ENCODE data around the gene GP1BB.

- TF ChIP-seq, protein P1, sequence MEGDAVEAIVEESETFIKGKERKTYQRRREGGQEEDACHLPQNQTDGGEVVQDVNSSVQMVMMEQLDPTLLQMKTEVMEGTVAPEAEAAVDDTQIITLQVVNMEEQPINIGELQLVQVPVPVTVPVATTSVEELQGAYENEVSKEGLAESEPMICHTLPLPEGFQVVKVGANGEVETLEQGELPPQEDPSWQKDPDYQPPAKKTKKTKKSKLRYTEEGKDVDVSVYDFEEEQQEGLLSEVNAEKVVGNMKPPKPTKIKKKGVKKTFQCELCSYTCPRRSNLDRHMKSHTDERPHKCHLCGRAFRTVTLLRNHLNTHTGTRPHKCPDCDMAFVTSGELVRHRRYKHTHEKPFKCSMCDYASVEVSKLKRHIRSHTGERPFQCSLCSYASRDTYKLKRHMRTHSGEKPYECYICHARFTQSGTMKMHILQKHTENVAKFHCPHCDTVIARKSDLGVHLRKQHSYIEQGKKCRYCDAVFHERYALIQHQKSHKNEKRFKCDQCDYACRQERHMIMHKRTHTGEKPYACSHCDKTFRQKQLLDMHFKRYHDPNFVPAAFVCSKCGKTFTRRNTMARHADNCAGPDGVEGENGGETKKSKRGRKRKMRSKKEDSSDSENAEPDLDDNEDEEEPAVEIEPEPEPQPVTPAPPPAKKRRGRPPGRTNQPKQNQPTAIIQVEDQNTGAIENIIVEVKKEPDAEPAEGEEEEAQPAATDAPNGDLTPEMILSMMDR (IDR thresholded peaks at IDR 0.05) = no peak
- TF ChIP-seq EP300 (IDR thresholded peaks at IDR 0.05) (no peak), HDAC2 (IDR thresholded peaks at IDR 0.05) (no peak), POLR2A (IDR thresholded peaks at IDR 0.05; ENCODE audit: low read length) (no peak)
Measured at GRCh38 chr22:19674129-19674928, 49.0 kb upstream of the GP1BB start.

Data from A549 (cell line).